GM23338 (cell line): ENCODE measurements around the gene LRP10. TPM values are rescaled to one million over a fixed set of nuclear protein-coding genes. Genes with fewer than 3 reads are reported as not detected.

Experiments
- ATAC-seq: fragments of 200-7000 bp; cut with Tn5 transposase; 3 replicates; pipeline ENCODE4 v1.9.1; 2020
- DNase-seq: peaks from one replicate; pipeline ENCODE4 v3.0.0-alpha.2; 2015; ENCODE audit warnings: low spot score
- H2AFZ ChIP-seq: fragments of 200-600 bp; sonication (generic); 2 replicates; pipeline ENCODE4 v1.8.0; 2016; ENCODE audit warnings: antibody characterized with exemption, mild to moderate bottlenecking, moderate library complexity
- H3F3A ChIP-seq: fragments of 200-600 bp; sonication (generic); replicated peaks from 2 replicates; pipeline ENCODE4 v1.8.0; 2017; ENCODE audit warnings: antibody characterized with exemption, mixed run types, low read depth
- H3K27ac ChIP-seq: fragments of 200-600 bp; sonication (generic); 2 replicates; pipeline ENCODE4 v1.6.1; 2016; ENCODE audit warnings: low read depth
- H3K27me3 ChIP-seq: fragments of 200-600 bp; sonication (generic); 2 replicates; pipeline ENCODE4 v1.8.0; 2016; ENCODE audit warnings: mild to moderate bottlenecking, mixed run types, moderate library complexity; ENCODE audit not compliant: insufficient read depth
- H3K36me3 ChIP-seq: fragments of 200-600 bp; sonication (generic); 2 replicates; pipeline ENCODE4 v1.8.0; 2016; ENCODE audit warnings: mild to moderate bottlenecking; ENCODE audit not compliant: insufficient read depth
- H3K4me1 ChIP-seq: fragments of 200-600 bp; sonication (generic); 2 replicates; pipeline ENCODE4 v1.8.0; 2016; ENCODE audit warnings: mild to moderate bottlenecking, moderate library complexity; ENCODE audit not compliant: insufficient read depth
- H3K4me2 ChIP-seq: fragments of 200-600 bp; sonication (generic); 2 replicates; pipeline ENCODE4 v1.7.1; 2017; ENCODE audit warnings: mixed run types
- H3K4me3 ChIP-seq: fragments of 200-600 bp; sonication (generic); 2 replicates; pipeline ENCODE4 v1.6.1; 2016; ENCODE audit warnings: mixed run types
- H3K79me2 ChIP-seq: fragments of 200-600 bp; sonication (generic); replicated peaks from 2 replicates; pipeline ENCODE4 v1.8.0; 2017; ENCODE audit warnings: mild to moderate bottlenecking; ENCODE audit not compliant: insufficient read depth
- H3K9me2 ChIP-seq: fragments of 200-600 bp; sonication (generic); 2 replicates; pipeline ENCODE4 v1.8.0; 2017; ENCODE audit not compliant: insufficient read depth
- H4K20me1 ChIP-seq: fragments of 200-600 bp; sonication (generic); replicated peaks from 2 replicates; pipeline ENCODE4 v1.8.0; 2017; ENCODE audit warnings: mild to moderate bottlenecking; ENCODE audit not compliant: insufficient read depth
- H3K27ac Mint-ChIP-seq: 2 replicates; pipeline ENCODE4 v1.8.0; 2020; ENCODE audit warnings: inconsistent platforms, mild to moderate bottlenecking, moderate library complexity, mixed read lengths
- H3K27me3 Mint-ChIP-seq: 3 replicates; pipeline ENCODE4 v1.8.0; 2022; ENCODE audit warnings: low read depth, mild to moderate bottlenecking, moderate library complexity, mixed read lengths, inconsistent platforms; ENCODE audit not compliant: insufficient read depth, poor library complexity
- H3K36me3 Mint-ChIP-seq: 3 replicates; pipeline ENCODE4 v1.8.0; 2021; ENCODE audit warnings: low read depth, mild to moderate bottlenecking, inconsistent platforms, moderate library complexity, mixed read lengths
- H3K4me1 Mint-ChIP-seq: 3 replicates; pipeline ENCODE4 v1.8.0; 2020; ENCODE audit warnings: mild to moderate bottlenecking, inconsistent platforms, mixed read lengths
- H3K4me3 Mint-ChIP-seq: 3 replicates; pipeline ENCODE4 v1.8.0; 2021; ENCODE audit warnings: moderate library complexity, mild to moderate bottlenecking, inconsistent platforms, mixed read lengths
- H3K9me3 Mint-ChIP-seq: 3 replicates; pipeline ENCODE4 v1.8.0; 2020; ENCODE audit warnings: moderate library complexity, mild to moderate bottlenecking, inconsistent platforms, mixed read lengths
- CREB1 ChIP-seq: fragments of 250-450 bp; sonication (Bioruptor Pico); IDR thresholded peaks from 2 replicates; pipeline ENCODE4 v1.5.0; 2020; ENCODE audit warnings: low read depth, mild to moderate bottlenecking, moderate library complexity
- EZH2 ChIP-seq: fragments of 200-600 bp; sonication (generic); IDR thresholded peaks from one replicate; pipeline ENCODE4 v1.8.0; 2017; ENCODE audit warnings: antibody characterized with exemption, mild to moderate bottlenecking, low read depth; ENCODE audit not compliant: unreplicated experiment
- EZH2phosphoT487 ChIP-seq: fragments of 200-600 bp; sonication (generic); IDR thresholded peaks from one replicate; pipeline ENCODE4 v1.8.1; 2018; ENCODE audit warnings: antibody characterized with exemption; ENCODE audit not compliant: unreplicated experiment
- JUNB ChIP-seq: IDR thresholded peaks from one replicate; pipeline ENCODE4 v1.6.1; 2016; ENCODE audit warnings: antibody characterized with exemption; ENCODE audit not compliant: unreplicated experiment
- NANOG ChIP-seq: IDR thresholded peaks from 2 replicates; pipeline ENCODE4 v1.6.1; 2016; ENCODE audit warnings: antibody characterized with exemption, borderline replicate concordance
- POLR2AphosphoS5 ChIP-seq: IDR thresholded peaks from 2 replicates; pipeline ENCODE4 v1.6.1; 2016; ENCODE audit warnings: antibody characterized with exemption, low read depth
- STAT1 ChIP-seq: IDR thresholded peaks from one replicate; pipeline ENCODE4 v1.6.1; 2016; ENCODE audit warnings: antibody characterized with exemption; ENCODE audit not compliant: unreplicated experiment
- ZNF114 ChIP-seq: fragments of 250-450 bp; sonication (Bioruptor Pico); IDR thresholded peaks from 2 replicates; pipeline ENCODE4 v1.5.0; 2020; ENCODE audit warnings: mild to moderate bottlenecking, moderate library complexity
- ZNF331 ChIP-seq: fragments of 250-450 bp; sonication (Bioruptor Pico); IDR thresholded peaks from 2 replicates; pipeline ENCODE4 v1.5.0; 2020; ENCODE audit warnings: low read depth, mild to moderate bottlenecking, moderate library complexity
- polyA plus RNA-seq: library from polyadenylated mRNA; unstranded; fragments of >200 nt; fragmentation: Nextera tagmentation; extraction: Ambion mirVana; gene quantifications from 2 replicates; pipeline ENCODE4 v1.2.1, GENCODE V29; 2016
- total RNA-seq: library from RNA; depleted of rRNA; stranded (reverse); fragments of >200 nt; shearing (Covaris generic); gene quantifications from 2 replicates; pipeline ENCODE4 v1.2.3, GENCODE V29; 2014
- TF ChIP-seq, protein P1 (sequence below): IDR thresholded peaks from one replicate; pipeline ENCODE4 v1.6.1; 2018; ENCODE audit warnings: antibody characterized with exemption; ENCODE audit not compliant: unreplicated experiment
- TF ChIP-seq, protein P2 (sequence below), 2 experiments: fragments of 200-600 bp in 1 of 2; sonication (generic) in 1 of 2; conservative IDR thresholded peaks; 2 replicates each; pipeline versions ENCODE4 v1.5.1 to v1.6.1; 2016 to 2017; ENCODE audit warnings: antibody characterized with exemption in 2 of 2, low read depth in 2 of 2, mild to moderate bottlenecking in 2 of 2, moderate library complexity in 1 of 2
- TF ChIP-seq, protein P3 (sequence below): fragments of 250-450 bp; sonication (Bioruptor Pico); IDR thresholded peaks from 2 replicates; pipeline ENCODE4 v1.5.0; 2020; ENCODE audit warnings: mild to moderate bottlenecking, moderate library complexity
- TF ChIP-seq, protein P4 (sequence below): IDR thresholded peaks from 2 replicates; pipeline ENCODE4 v1.6.1; 2016; ENCODE audit warnings: antibody characterized with exemption

LRP10 gene
- total and polyA plus RNA-seq, 2 experiments from 2014 or later, result 6.4 to 18.1 TPM

DNA sequence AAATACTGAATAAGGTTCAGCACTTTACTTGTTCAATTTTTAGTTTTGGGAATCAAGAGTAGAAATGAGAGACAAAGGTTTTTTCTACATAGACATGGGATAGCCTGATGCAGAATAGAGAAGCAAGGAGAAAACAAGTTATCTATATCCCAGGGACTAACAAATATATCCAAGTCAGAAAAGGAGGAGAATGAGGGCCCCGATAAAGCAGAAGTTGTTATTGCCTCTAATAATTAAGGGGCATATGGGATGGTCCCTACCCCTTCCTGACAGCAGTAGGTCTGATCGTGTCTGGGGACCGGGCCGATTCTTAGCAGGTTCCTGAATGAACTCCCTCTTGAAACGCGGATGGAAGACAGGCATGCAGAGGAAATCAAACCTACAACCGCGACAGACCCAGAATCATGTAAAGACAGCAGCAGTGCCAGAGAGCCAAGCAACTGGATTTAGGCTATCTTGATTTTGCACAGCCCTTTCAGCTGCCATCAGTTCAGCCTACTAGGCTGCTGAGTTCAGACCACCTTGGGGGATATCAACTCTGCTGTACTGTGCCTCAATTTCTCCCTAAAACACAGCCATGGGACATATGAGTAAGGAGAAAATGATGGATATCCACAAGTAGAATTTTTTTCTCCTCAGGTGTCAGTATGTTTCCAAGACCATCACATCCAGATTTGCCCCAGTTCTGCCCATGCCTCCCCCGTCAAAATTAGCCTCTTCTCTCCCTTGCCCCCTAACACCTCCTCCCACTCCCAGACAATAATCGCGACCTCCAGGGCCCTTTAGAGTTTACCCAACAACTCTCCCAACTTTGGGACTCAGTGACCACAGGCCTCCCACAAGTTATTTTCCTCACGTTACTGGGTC, 56.9 kb downstream of the LRP10 start:
- no peak overlapping the region for H3K27ac Mint-ChIP-seq
- no peak overlapping the region for H3K4me3 Mint-ChIP-seq
- peaks cover 8% of the 10 kb centered on the region for H3K4me1 Mint-ChIP-seq
- peaks cover 41% of the 10 kb centered on the region for H3K36me3 Mint-ChIP-seq
- peaks cover 16% of the 10 kb centered on the region for H3F3A ChIP-seq
- no peaks in the 10 kb centered on the region for H3K27me3 ChIP-seq
- peak overlapping the region; percentile 63 for H3K4me3 ChIP-seq
- H3K9me2 ChIP-seq, result no peaks in the 10 kb centered on the region
- no peaks in the 10 kb centered on the region for H3K27me3 Mint-ChIP-seq
- ATAC-seq (no peak), DNase-seq (no peak)
- peaks cover 30% of the 10 kb centered on the region for H3K36me3 ChIP-seq
- H3K9me3 Mint-ChIP-seq, result no peaks in the 10 kb centered on the region
- peak overlapping the region; percentile 80 for H3K27ac ChIP-seq
- H4K20me1 ChIP-seq, result peaks cover 3% of the 10 kb centered on the region; the same call in 1 of the 2 replicates
- H3K4me2 ChIP-seq, result peak overlapping the region; percentile 97
- no peak for TF ChIP-seq STAT1
- TF ChIP-seq NANOG, result no peak
- TF ChIP-seq EZH2, result no peak
- TF ChIP-seq, protein P1, sequence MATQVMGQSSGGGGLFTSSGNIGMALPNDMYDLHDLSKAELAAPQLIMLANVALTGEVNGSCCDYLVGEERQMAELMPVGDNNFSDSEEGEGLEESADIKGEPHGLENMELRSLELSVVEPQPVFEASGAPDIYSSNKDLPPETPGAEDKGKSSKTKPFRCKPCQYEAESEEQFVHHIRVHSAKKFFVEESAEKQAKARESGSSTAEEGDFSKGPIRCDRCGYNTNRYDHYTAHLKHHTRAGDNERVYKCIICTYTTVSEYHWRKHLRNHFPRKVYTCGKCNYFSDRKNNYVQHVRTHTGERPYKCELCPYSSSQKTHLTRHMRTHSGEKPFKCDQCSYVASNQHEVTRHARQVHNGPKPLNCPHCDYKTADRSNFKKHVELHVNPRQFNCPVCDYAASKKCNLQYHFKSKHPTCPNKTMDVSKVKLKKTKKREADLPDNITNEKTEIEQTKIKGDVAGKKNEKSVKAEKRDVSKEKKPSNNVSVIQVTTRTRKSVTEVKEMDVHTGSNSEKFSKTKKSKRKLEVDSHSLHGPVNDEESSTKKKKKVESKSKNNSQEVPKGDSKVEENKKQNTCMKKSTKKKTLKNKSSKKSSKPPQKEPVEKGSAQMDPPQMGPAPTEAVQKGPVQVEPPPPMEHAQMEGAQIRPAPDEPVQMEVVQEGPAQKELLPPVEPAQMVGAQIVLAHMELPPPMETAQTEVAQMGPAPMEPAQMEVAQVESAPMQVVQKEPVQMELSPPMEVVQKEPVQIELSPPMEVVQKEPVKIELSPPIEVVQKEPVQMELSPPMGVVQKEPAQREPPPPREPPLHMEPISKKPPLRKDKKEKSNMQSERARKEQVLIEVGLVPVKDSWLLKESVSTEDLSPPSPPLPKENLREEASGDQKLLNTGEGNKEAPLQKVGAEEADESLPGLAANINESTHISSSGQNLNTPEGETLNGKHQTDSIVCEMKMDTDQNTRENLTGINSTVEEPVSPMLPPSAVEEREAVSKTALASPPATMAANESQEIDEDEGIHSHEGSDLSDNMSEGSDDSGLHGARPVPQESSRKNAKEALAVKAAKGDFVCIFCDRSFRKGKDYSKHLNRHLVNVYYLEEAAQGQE, result no peak
- TF ChIP-seq JUNB, result no peak
- no peak for TF ChIP-seq ZNF331 (CRISPR knock-in tag)
- TF ChIP-seq, protein P2, sequence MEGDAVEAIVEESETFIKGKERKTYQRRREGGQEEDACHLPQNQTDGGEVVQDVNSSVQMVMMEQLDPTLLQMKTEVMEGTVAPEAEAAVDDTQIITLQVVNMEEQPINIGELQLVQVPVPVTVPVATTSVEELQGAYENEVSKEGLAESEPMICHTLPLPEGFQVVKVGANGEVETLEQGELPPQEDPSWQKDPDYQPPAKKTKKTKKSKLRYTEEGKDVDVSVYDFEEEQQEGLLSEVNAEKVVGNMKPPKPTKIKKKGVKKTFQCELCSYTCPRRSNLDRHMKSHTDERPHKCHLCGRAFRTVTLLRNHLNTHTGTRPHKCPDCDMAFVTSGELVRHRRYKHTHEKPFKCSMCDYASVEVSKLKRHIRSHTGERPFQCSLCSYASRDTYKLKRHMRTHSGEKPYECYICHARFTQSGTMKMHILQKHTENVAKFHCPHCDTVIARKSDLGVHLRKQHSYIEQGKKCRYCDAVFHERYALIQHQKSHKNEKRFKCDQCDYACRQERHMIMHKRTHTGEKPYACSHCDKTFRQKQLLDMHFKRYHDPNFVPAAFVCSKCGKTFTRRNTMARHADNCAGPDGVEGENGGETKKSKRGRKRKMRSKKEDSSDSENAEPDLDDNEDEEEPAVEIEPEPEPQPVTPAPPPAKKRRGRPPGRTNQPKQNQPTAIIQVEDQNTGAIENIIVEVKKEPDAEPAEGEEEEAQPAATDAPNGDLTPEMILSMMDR (conservative IDR thresholded peaks at IDR 0.05; ENCODE audit: low read depth in 2 of 2), result no peak
- TF ChIP-seq ZNF114 (CRISPR knock-in tag), result no peak
- no peak for TF ChIP-seq CREB1
- TF ChIP-seq POLR2AphosphoS5, result no peak
- no peak for TF ChIP-seq EZH2phosphoT487
- TF ChIP-seq, protein P3, sequence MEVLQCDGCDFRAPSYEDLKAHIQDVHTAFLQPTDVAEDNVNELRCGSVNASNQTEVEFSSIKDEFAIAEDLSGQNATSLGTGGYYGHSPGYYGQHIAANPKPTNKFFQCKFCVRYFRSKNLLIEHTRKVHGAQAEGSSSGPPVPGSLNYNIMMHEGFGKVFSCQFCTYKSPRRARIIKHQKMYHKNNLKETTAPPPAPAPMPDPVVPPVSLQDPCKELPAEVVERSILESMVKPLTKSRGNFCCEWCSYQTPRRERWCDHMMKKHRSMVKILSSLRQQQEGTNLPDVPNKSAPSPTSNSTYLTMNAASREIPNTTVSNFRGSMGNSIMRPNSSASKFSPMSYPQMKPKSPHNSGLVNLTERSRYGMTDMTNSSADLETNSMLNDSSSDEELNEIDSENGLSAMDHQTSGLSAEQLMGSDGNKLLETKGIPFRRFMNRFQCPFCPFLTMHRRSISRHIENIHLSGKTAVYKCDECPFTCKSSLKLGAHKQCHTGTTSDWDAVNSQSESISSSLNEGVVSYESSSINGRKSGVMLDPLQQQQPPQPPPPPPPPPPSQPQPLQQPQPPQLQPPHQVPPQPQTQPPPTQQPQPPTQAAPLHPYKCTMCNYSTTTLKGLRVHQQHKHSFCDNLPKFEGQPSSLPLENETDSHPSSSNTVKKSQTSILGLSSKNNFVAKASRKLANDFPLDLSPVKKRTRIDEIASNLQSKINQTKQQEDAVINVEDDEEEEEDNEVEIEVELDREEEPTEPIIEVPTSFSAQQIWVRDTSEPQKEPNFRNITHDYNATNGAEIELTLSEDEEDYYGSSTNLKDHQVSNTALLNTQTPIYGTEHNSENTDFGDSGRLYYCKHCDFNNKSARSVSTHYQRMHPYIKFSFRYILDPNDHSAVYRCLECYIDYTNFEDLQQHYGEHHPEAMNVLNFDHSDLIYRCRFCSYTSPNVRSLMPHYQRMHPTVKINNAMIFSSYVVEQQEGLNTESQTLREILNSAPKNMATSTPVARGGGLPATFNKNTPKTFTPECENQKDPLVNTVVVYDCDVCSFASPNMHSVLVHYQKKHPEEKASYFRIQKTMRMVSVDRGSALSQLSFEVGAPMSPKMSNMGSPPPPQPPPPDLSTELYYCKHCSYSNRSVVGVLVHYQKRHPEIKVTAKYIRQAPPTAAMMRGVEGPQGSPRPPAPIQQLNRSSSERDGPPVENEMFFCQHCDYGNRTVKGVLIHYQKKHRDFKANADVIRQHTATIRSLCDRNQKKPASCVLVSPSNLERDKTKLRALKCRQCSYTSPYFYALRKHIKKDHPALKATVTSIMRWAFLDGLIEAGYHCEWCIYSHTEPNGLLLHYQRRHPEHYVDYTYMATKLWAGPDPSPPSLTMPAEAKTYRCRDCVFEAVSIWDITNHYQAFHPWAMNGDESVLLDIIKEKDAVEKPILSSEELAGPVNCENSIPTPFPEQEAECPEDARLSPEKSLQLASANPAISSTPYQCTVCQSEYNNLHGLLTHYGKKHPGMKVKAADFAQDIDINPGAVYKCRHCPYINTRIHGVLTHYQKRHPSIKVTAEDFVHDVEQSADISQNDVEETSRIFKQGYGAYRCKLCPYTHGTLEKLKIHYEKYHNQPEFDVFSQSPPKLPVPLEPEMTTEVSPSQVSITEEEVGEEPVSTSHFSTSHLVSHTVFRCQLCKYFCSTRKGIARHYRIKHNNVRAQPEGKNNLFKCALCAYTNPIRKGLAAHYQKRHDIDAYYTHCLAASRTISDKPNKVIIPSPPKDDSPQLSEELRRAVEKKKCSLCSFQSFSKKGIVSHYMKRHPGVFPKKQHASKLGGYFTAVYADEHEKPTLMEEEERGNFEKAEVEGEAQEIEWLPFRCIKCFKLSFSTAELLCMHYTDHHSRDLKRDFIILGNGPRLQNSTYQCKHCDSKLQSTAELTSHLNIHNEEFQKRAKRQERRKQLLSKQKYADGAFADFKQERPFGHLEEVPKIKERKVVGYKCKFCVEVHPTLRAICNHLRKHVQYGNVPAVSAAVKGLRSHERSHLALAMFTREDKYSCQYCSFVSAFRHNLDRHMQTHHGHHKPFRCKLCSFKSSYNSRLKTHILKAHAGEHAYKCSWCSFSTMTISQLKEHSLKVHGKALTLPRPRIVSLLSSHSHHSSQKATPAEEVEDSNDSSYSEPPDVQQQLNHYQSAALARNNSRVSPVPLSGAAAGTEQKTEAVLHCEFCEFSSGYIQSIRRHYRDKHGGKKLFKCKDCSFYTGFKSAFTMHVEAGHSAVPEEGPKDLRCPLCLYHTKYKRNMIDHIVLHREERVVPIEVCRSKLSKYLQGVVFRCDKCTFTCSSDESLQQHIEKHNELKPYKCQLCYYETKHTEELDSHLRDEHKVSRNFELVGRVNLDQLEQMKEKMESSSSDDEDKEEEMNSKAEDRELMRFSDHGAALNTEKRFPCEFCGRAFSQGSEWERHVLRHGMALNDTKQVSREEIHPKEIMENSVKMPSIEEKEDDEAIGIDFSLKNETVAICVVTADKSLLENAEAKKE (CRISPR knock-in tag), result no peak
- TF ChIP-seq, protein P4, sequence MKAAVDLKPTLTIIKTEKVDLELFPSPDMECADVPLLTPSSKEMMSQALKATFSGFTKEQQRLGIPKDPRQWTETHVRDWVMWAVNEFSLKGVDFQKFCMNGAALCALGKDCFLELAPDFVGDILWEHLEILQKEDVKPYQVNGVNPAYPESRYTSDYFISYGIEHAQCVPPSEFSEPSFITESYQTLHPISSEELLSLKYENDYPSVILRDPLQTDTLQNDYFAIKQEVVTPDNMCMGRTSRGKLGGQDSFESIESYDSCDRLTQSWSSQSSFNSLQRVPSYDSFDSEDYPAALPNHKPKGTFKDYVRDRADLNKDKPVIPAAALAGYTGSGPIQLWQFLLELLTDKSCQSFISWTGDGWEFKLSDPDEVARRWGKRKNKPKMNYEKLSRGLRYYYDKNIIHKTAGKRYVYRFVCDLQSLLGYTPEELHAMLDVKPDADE, result no peak
- H2AFZ ChIP-seq, result no peak overlapping the region
- peaks cover 7% of the 10 kb centered on the region for H3K4me1 ChIP-seq
- H3K79me2 ChIP-seq, result peaks cover 23% of the 10 kb centered on the region
